Stimulated activated CD4-positive, alpha-beta T cell treated with anti-CD3 and anti-CD28 coated beads, Interleukin-15, amount 100 ng/mL, for 24 hours (primary cell): ENCODE measurements around the gene MGST3.
"Not testable (repeated sequence)": the region's sequence is repeated elsewhere in the genome, so short reads cannot be mapped to it uniquely, and the experiment has no call there.

Source experiments
- DNase-seq: peaks from one replicate; pipeline ENCODE4 v3.0.0-alpha.2; 2020

Gene MGST3

GRCh38 chr1:165701922-165702321 is 70.9 kb downstream of the MGST3 start:
- not testable (repeated sequence) for DNase-seq

GRCh38 chr1:165703648-165704047 is 72.6 kb downstream of the MGST3 start:
- no peak for DNase-seq
